Naive thymus-derived CD4-positive, alpha-beta T cell (primary cell): Measurements from ENCODE around the gene DHFR2. TPM values are rescaled to one million over a fixed set of nuclear protein-coding genes. Genes with fewer than 3 reads are reported as not detected.

Source experiments
- polyA plus RNA-seq, 2 donors: library from polyadenylated mRNA; unstranded; fragments of 300-500 nt; fragmentation: Illumina TruSeq; gene quantifications; one replicate each; pipeline ENCODE4 v1.2.3, GENCODE V29; 2021
- total RNA-seq, 6 experiments: library from RNA in 5 of 6; stranded (reverse) in 5 of 6; gene quantifications; 1 replicate in 5 of 6; 2 replicates in 1 of 6; pipeline ENCODE4 v1.2.3 and lab custom pipeline; 2021 to 2026

DHFR2 gene
- total and polyA plus RNA-seq, 7 experiments from 2014 or later, result 1.5 to 17.9 (median 5.2) TPM

Other genes with a start within 250 kb of the DHFR2 start
- gene PROS1, start 89.0 kb downstream of the DHFR2 start, total RNA-seq, result under 1 TPM in 2 of 5 experiments, not detected in 3; 0.54 to 0.80 TPM
- under 1 TPM in 1 of 2 donors, not detected in 1; 0.13 TPM for gene PROS1, start 89.0 kb downstream of the DHFR2 start, polyA plus RNA-seq
- gene ARL13B, start 82.8 kb downstream of the DHFR2 start, total RNA-seq, result 10 to 100 TPM in 1 of 5 experiments, 1 to 10 TPM in 4; 5.3 to 10.2 (median 7.0) TPM
- gene ARL13B, start 82.8 kb downstream of the DHFR2 start, polyA plus RNA-seq, result 1 to 10 TPM; 4.4 to 7.8 TPM
- not detected for gene STX19, start 34.3 kb downstream of the DHFR2 start, total RNA-seq
- under 1 TPM in 1 of 2 donors, not detected in 1; 0.45 TPM for gene STX19, start 34.3 kb downstream of the DHFR2 start, polyA plus RNA-seq
- gene NSUN3, start 145 bp upstream of the DHFR2 start, total RNA-seq, result 10 to 100 TPM; 19.9 to 24.0 (median 20.5) TPM
- 10 to 100 TPM in 1 of 2 donors, 1 to 10 TPM in 1; 7.3 to 13.0 TPM for gene NSUN3, start 145 bp upstream of the DHFR2 start, polyA plus RNA-seq